B cell (primary cell): ENCODE results near the gene C17orf100. TPM values are rescaled to one million over a fixed set of nuclear protein-coding genes. Genes with fewer than 3 reads are reported as not detected.

Experiments
- ATAC-seq: fragments of 200-7000 bp; cut with Tn5 transposase; one replicate; pipeline ENCODE4 v1.10.0; 2021; ENCODE audit warnings: low read depth, mild to moderate bottlenecking, moderate number of reproducible peaks, moderate library complexity
- CTCF ChIA-PET: fragments of 350-600 bp; sonication (Branson Sonifier 250); formaldehyde crosslinking; loops from one replicate; lab custom pipeline; 2021; ENCODE audit warnings: antibody characterized with exemption, inconsistent platforms; lab: Charles Lee
- POLR2A ChIA-PET: fragments of 350-600 bp; sonication (Branson Sonifier 250); formaldehyde crosslinking; loops from one replicate; lab custom pipeline; 2021; ENCODE audit warnings: antibody characterized with exemption; lab: Charles Lee
- DNase-seq: peaks from one replicate; pipeline ENCODE4 v3.0.0; 2013
- H2AFZ ChIP-seq: 2 replicates; pipeline ENCODE4 v1.6.1; 2012; ENCODE audit warnings: mild to moderate bottlenecking, low read depth, low read length; ENCODE audit not compliant: insufficient read depth, poor library complexity, severe bottlenecking
- H3K27ac ChIP-seq, 2 donors: 1 replicate in 1 of 2; 2 replicates in 1 of 2; pipeline ENCODE4 v1.5.1; 2012 to 2013; ENCODE audit warnings: low read length in 2 of 2, mild to moderate bottlenecking in 2 of 2, moderate library complexity in 1 of 2
- H3K27me3 ChIP-seq, 4 experiments: fragments of 200-600 bp in 1 of 4; sonication (generic) in 1 of 4; replicated peaks in 1 of 4; 1 replicate in 2 of 4; 2 replicates in 2 of 4; pipeline versions ENCODE4 v1.6.1 to v1.7.0; 2013 to 2016; ENCODE audit warnings: low read length in 3 of 4, mild to moderate bottlenecking in 2 of 4, mixed read lengths in 1 of 4, moderate library complexity in 1 of 4; ENCODE audit not compliant: insufficient read depth in 4 of 4, control insufficient read depth in 3 of 4; ENCODE audit errors: control extremely low read depth in 1 of 4
- H3K36me3 ChIP-seq, 2 experiments: replicated peaks in 1 of 2; 1 replicate in 1 of 2; 2 replicates in 1 of 2; pipeline versions ENCODE4 v1.6.1 to v1.7.1; 2013; ENCODE audit warnings: low read length in 1 of 2; ENCODE audit not compliant: insufficient read depth in 2 of 2, control insufficient read depth in 1 of 2; ENCODE audit errors: control extremely low read depth in 1 of 2, extremely low read depth in 1 of 2
- H3K4me1 ChIP-seq, 2 donors: fragments of 200-600 bp in 1 of 2; sonication (generic) in 1 of 2; 1 replicate in 1 of 2; 2 replicates in 1 of 2; pipeline versions ENCODE4 v1.5.1 to v1.6.1; 2013 to 2017; ENCODE audit warnings: low read length in 2 of 2; ENCODE audit not compliant: control insufficient read depth in 2 of 2, insufficient read depth in 2 of 2
- H3K4me2 ChIP-seq: replicated peaks from 2 replicates; pipeline ENCODE3; 2012; ENCODE audit warnings: mild to moderate bottlenecking, low read depth, low read length; ENCODE audit not compliant: poor library complexity, severe bottlenecking
- H3K4me3 ChIP-seq, 5 experiments: fragments of 200-600 bp in 1 of 5; sonication (generic) in 1 of 5; 1 replicate in 3 of 5; 2 replicates in 2 of 5; pipeline versions ENCODE4 v1.5.1 to v1.7.0; 2011 to 2016; ENCODE audit warnings: low read length in 4 of 5, mild to moderate bottlenecking in 4 of 5, low read depth in 2 of 5, control low read depth in 1 of 5, moderate library complexity in 1 of 5; ENCODE audit not compliant: insufficient read depth in 1 of 5; ENCODE audit errors: control extremely low read depth in 1 of 5, extremely low read depth in 1 of 5
- H3K79me2 ChIP-seq: fragments of 200-600 bp; sonication (generic); one replicate; pipeline ENCODE4 v1.6.0; 2016; ENCODE audit warnings: low read length; ENCODE audit not compliant: control insufficient read depth, insufficient read depth
- H3K9ac ChIP-seq: fragments of 200-600 bp; sonication (generic); 2 replicates; pipeline ENCODE4 v1.6.1; 2017; ENCODE audit warnings: mild to moderate bottlenecking, low read length, moderate library complexity
- H3K9me3 ChIP-seq, 3 donors: one replicate each; pipeline versions ENCODE4 v1.6.1 to v1.7.1; 2013; ENCODE audit warnings: low read length in 2 of 3; ENCODE audit not compliant: control insufficient read depth in 2 of 3, insufficient read depth in 1 of 3; ENCODE audit errors: control extremely low read depth in 1 of 3
- H4K20me1 ChIP-seq: 2 replicates; pipeline ENCODE4 v1.6.0; 2012; ENCODE audit warnings: mild to moderate bottlenecking, low read length; ENCODE audit not compliant: insufficient read depth, control insufficient read depth, poor library complexity, severe bottlenecking
- H3K27ac Mint-ChIP-seq: one replicate; pipeline ENCODE4 v1.8.0; 2021; ENCODE audit warnings: mixed read lengths
- H3K27me3 Mint-ChIP-seq: one replicate; pipeline ENCODE4 v1.8.0; 2021; ENCODE audit warnings: mixed read lengths
- H3K4me1 Mint-ChIP-seq: one replicate; pipeline ENCODE4 v1.8.0; 2021; ENCODE audit warnings: mixed read lengths
- H3K4me3 Mint-ChIP-seq: one replicate; pipeline ENCODE4 v1.8.0; 2021; ENCODE audit warnings: mixed read lengths
- H3K9me3 Mint-ChIP-seq: one replicate; pipeline ENCODE4 v1.8.0; 2022; ENCODE audit warnings: mixed read lengths; ENCODE audit not compliant: insufficient read depth
- CTCF ChIP-seq: fragments of 200-600 bp; IDR thresholded peaks from one replicate; pipeline ENCODE4 v1.8.0; 2022; ENCODE audit warnings: antibody characterized with exemption, mild to moderate bottlenecking
- EZH2 ChIP-seq: IDR thresholded peaks from 2 replicates; pipeline ENCODE4 v1.6.1; 2012; ENCODE audit warnings: borderline replicate concordance, low read depth, mild to moderate bottlenecking, moderate library complexity, low read length; ENCODE audit not compliant: insufficient read depth, poor library complexity, severe bottlenecking
- WGBS: methylation state at CpG from one replicate; pipeline ENCODE4 v1.1.5; 2013; ENCODE audit warnings: missing lambda C conversion rate; ENCODE audit not compliant: insufficient coverage; 5-methylcytosine and 5-hydroxymethylcytosine counted together
- intact Hi-C: fragments of 100-400 bp; cut with micrococcal nuclease; formaldehyde crosslinking; loops from one replicate; pipeline ENCODE4 v1.10.0; 2022
- polyA plus RNA-seq: library from polyadenylated mRNA; depleted of rRNA; stranded (reverse); fragments of >200 nt; gene quantifications from 2 replicates; pipeline ENCODE4 v1.2.3, GENCODE V29; 2012
- total RNA-seq, 2 donors: library from RNA; stranded (reverse); fragments of 120-200 nt in 1 of 2; gene quantifications; 1 replicate in 1 of 2; 2 replicates in 1 of 2; pipeline versions ENCODE4 v1.2.3 to v1.2.4, GENCODE V29; 2013 to 2022

Gene C17orf100
- total and polyA plus RNA-seq, 2 donors (not counting 1 experiment from before 2014, with no cell fraction given): 3.7 to 11.6 TPM

GRCh38 chr17:6679241-6679640 is 27.7 kb downstream of the C17orf100 start:
- DNase-seq: no peak
- Histone ChIP-seq H3K36me3 (no peaks in the 10 kb centered on the region), H3K9ac (no peak overlapping the region), H3K79me2 (no peaks in the 10 kb centered on the region), H3K4me2 (no peak overlapping the region), H2AFZ (no peak overlapping the region), H4K20me1 (no peaks in the 10 kb centered on the region), H3K4me1 (peaks cover 0 to 3% of the 10 kb centered on the region in 2 donors), H3K27me3 (peaks cover 0 to 22% (median 11%) of the 10 kb centered on the region in 4 experiments), H3K4me3 (no peak overlapping the region), H3K27ac (no peak overlapping the region), H3K9me3 (no peaks in the 10 kb centered on the region)
- no peak overlapping the region for H3K27ac Mint-ChIP-seq
- no peaks in the 10 kb centered on the region for H3K9me3 Mint-ChIP-seq
- no peaks in the 10 kb centered on the region for H3K4me1 Mint-ChIP-seq
- H3K27me3 Mint-ChIP-seq: peaks cover 21% of the 10 kb centered on the region
- ChIA-PET POLR2A (no interaction called here), CTCF (interaction anchor here (0.7 kb wide), 1 partner anchor 320 kb away, joined by 7 read pairs; no protein-coding TSS in a partner anchor)
- no peak overlapping the region for H3K4me3 Mint-ChIP-seq
- no peak for TF ChIP-seq CTCF
- no peak for TF ChIP-seq EZH2
- no peak for ATAC-seq
- WGBS: no CpG with 5 or more reads among the region's 6 CpGs
- intact Hi-C loops: no loop called here

GRCh38 chr17:6681176-6681575 is 29.6 kb downstream of the C17orf100 start:
- Histone ChIP-seq H3K4me2 (no peak overlapping the region), H3K4me3 (no peak overlapping the region), H3K79me2 (no peaks in the 10 kb centered on the region), H3K9me3 (no peaks in the 10 kb centered on the region), H4K20me1 (no peaks in the 10 kb centered on the region), H2AFZ (no peak overlapping the region), H3K27ac (no peak overlapping the region), H3K36me3 (no peaks in the 10 kb centered on the region), H3K4me1 (peaks cover 0 to 3% of the 10 kb centered on the region in 2 donors), H3K27me3 (peaks cover 0 to 22% (median 11%) of the 10 kb centered on the region in 4 experiments), H3K9ac (no peak overlapping the region)
- DNase-seq: no peak
- no peak overlapping the region for H3K4me3 Mint-ChIP-seq
- no peak overlapping the region for H3K27ac Mint-ChIP-seq
- ChIA-PET POLR2A (no interaction called here), CTCF (interaction anchor here (1.1 kb wide), 1 partner anchor 10 kb away, joined by 3 read pairs; no protein-coding TSS in a partner anchor)
- intact Hi-C loops: no loop called here
- H3K27me3 Mint-ChIP-seq: peaks cover 27% of the 10 kb centered on the region
- TF ChIP-seq EZH2 (no peak), CTCF (no peak)
- H3K9me3 Mint-ChIP-seq: no peaks in the 10 kb centered on the region
- WGBS: 87% methylated on average over 4 of the region's 4 CpGs
- no peaks in the 10 kb centered on the region for H3K4me1 Mint-ChIP-seq
- no peak for ATAC-seq
